ENCODE data around the gene KBTBD7. TPM values are rescaled to one million over a fixed set of nuclear protein-coding genes. Genes with fewer than 3 reads are reported as not detected.

The KBTBD7 gene
- total and polyA plus RNA-seq, 2 donors (not counting 3 experiments of a cell fraction or from before 2014, with no cell fraction given), result 2.1 to 4.4 TPM

GRCh38 chr13:41196011-41196410 is 1.6 kb upstream of the KBTBD7 start:
- H3K4me1 ChIP-seq (ENCODE audit: control insufficient read depth, extremely low read depth, insufficient read depth, low read length), result peaks cover 4% of the 10 kb centered on the region
- no peaks in the 10 kb centered on the region for H3K9me3 ChIP-seq (replicated peaks; ENCODE audit: control insufficient read depth, insufficient read depth, low read length)
- CTCF ChIA-PET, result interaction anchor here (0.7 to 2.1 kb wide), 7 partner anchors 21 to 142 kb away, joined by 3 to 10 read pairs (median 5); no protein-coding TSS in a partner anchor
- no peak overlapping the region for H3K9ac ChIP-seq (replicated peaks; ENCODE audit: extremely low read depth, insufficient read depth, low read length)
- POLR2A ChIA-PET, result no interaction called here
- H3K9me1 ChIP-seq (replicated peaks; ENCODE audit: control insufficient read depth, extremely low read depth, insufficient read depth, low read length), result no peaks in the 10 kb centered on the region
- no peak for DNase-seq (ENCODE audit: low read depth, low spot score)
- no peaks in the 10 kb centered on the region for H3K79me2 ChIP-seq (ENCODE audit: control insufficient read depth, insufficient read depth, low read length)
- TF ChIP-seq MYC (IDR thresholded peaks at IDR 0.05; ENCODE audit: low read depth, low read length) (no peak), POLR2A (IDR thresholded peaks at IDR 0.05; ENCODE audit: low read depth, low read length) (no peak)
- H3K4me2 ChIP-seq (ENCODE audit: insufficient read depth, low read length), result no peak overlapping the region
- H4K20me1 ChIP-seq (replicated peaks; ENCODE audit: control insufficient read depth, extremely low read depth, insufficient read depth, low read length), result no peaks in the 10 kb centered on the region
- intact Hi-C loops (cut with micrococcal nuclease), result loop anchor here (10.0 kb wide), 2 partner anchors 121 to 449 kb away; no protein-coding TSS in a partner anchor
- H2AFZ ChIP-seq (ENCODE audit: low read depth, low read length), result no peak overlapping the region
- dilution Hi-C loops (cut with MboI; ENCODE audit: extremely low pct_ligation_motif_present, low sequenced_read_pairs), result no loop called here
- H3K36me3 ChIP-seq (ENCODE audit: control insufficient read depth in 2 of 2, extremely low read depth in 1 of 2, insufficient read depth in 2 of 2, low read length in 2 of 2), result no peaks in the 10 kb centered on the region
- no TSS peak for BruUV-seq (replicated peaks)
- no peak for FAIRE-seq
- H3K27me3 ChIP-seq (ENCODE audit: control insufficient read depth in 2 of 2, insufficient read depth in 2 of 2, low read length in 2 of 2), result no peaks in the 10 kb centered on the region
- H3K27ac ChIP-seq (ENCODE audit: insufficient read depth, low read depth, low read length), result no peak overlapping the region
- H3K4me3 ChIP-seq (replicated peaks in 1 of 3; ENCODE audit: insufficient read depth in 1 of 3, low read depth in 1 of 3, low read length in 3 of 3), result no peak overlapping the region

- POLR2A ChIA-PET, result no interaction called here
- H3K9me3 ChIP-seq (replicated peaks; ENCODE audit: control insufficient read depth, insufficient read depth, low read length), result no peaks in the 10 kb centered on the region
- peak overlapping the region; percentile 83 for H3K4me2 ChIP-seq (ENCODE audit: insufficient read depth, low read length)
- no peaks in the 10 kb centered on the region for H3K27me3 ChIP-seq (ENCODE audit: control insufficient read depth in 2 of 2, insufficient read depth in 2 of 2, low read length in 2 of 2)
- no peaks in the 10 kb centered on the region for H3K36me3 ChIP-seq (ENCODE audit: control insufficient read depth in 2 of 2, extremely low read depth in 1 of 2, insufficient read depth in 2 of 2, low read length in 2 of 2)
- no peaks in the 10 kb centered on the region for H4K20me1 ChIP-seq (replicated peaks; ENCODE audit: control insufficient read depth, extremely low read depth, insufficient read depth, low read length)
- intact Hi-C loops (cut with micrococcal nuclease) (loop anchor here (10.0 kb wide), 2 partner anchors 119 to 451 kb away; no protein-coding TSS in a partner anchor), dilution Hi-C loops (cut with MboI; ENCODE audit: extremely low pct_ligation_motif_present, low sequenced_read_pairs) (no loop called here)
- CTCF ChIA-PET, result no interaction called here
- H3K9ac ChIP-seq (replicated peaks; ENCODE audit: extremely low read depth, insufficient read depth, low read length), result no peak overlapping the region
- no peak for FAIRE-seq
- no peaks in the 10 kb centered on the region for H3K9me1 ChIP-seq (replicated peaks; ENCODE audit: control insufficient read depth, extremely low read depth, insufficient read depth, low read length)
- H2AFZ ChIP-seq (ENCODE audit: low read depth, low read length), result peak overlapping the region; percentile 99
- H3K4me3 ChIP-seq (replicated peaks in 1 of 3; ENCODE audit: insufficient read depth in 1 of 3, low read depth in 1 of 3, low read length in 3 of 3), result peak overlapping the region in 1 of 3 experiments; percentile 48
- DNase-seq (ENCODE audit: low read depth, low spot score), result no peak
- peaks cover 4% of the 10 kb centered on the region for H3K4me1 ChIP-seq (ENCODE audit: control insufficient read depth, extremely low read depth, insufficient read depth, low read length)
- TF ChIP-seq POLR2A (IDR thresholded peaks at IDR 0.05; ENCODE audit: low read depth, low read length) (no peak), JUN (IDR thresholded peaks at IDR 0.05; ENCODE audit: borderline replicate concordance, insufficient read depth, insufficient read length, low read depth) (no peak), FOS (IDR thresholded peaks at IDR 0.05; ENCODE audit: borderline replicate concordance, insufficient read depth, low read length) (no peak), POLR2AphosphoS5 (IDR thresholded peaks at IDR 0.05; ENCODE audit: insufficient read depth, low read depth, low read length) (no peak), EZH2 (IDR thresholded peaks at IDR 0.05; ENCODE audit: borderline replicate concordance, low read depth, low read length, severe bottlenecking) (no peak), GATA2 (IDR thresholded peaks at IDR 0.05; ENCODE audit: insufficient read depth, insufficient read length, low read depth, low read length) (no peak), CTCF (IDR thresholded peaks at IDR 0.05; ENCODE audit: extremely low read depth in 1 of 2, insufficient read depth in 1 of 2, low read depth in 1 of 2, low read length in 2 of 2) (no peak), MAX (IDR thresholded peaks at IDR 0.05; ENCODE audit: insufficient read depth, insufficient read length) (no peak), MYC (IDR thresholded peaks at IDR 0.05; ENCODE audit: low read depth, low read length) (no peak)
- no peak overlapping the region for H3K27ac ChIP-seq (ENCODE audit: insufficient read depth, low read depth, low read length)
- H3K79me2 ChIP-seq (ENCODE audit: control insufficient read depth, insufficient read depth, low read length), result no peaks in the 10 kb centered on the region
- no TSS peak for BruUV-seq (replicated peaks)
Measured at GRCh38 chr13:41193469-41193868, 900 bp downstream of the KBTBD7 start.

Measured in endothelial cell of umbilical vein (primary cell).